CD4-positive, alpha-beta T cell (primary cell): Measurements from ENCODE around the gene SIRT4. TPM values are rescaled to one million over a fixed set of nuclear protein-coding genes. Genes with fewer than 3 reads are reported as not detected.

Source experiments
- ATAC-seq: fragments of 200-7000 bp; cut with Tn5 transposase; one replicate; pipeline ENCODE4 v1.10.0; 2022; ENCODE audit warnings: mild to moderate bottlenecking; ENCODE audit not compliant: poor library complexity
- CTCF ChIA-PET: fragments of 350-600 bp; sonication (Branson Sonifier 250); formaldehyde crosslinking; loops from one replicate; lab custom pipeline; 2021; ENCODE audit warnings: antibody characterized with exemption, inconsistent platforms; lab: Charles Lee
- POLR2A ChIA-PET: fragments of 350-600 bp; sonication (Branson Sonifier 250); formaldehyde crosslinking; loops from one replicate; lab custom pipeline; 2021; ENCODE audit warnings: antibody characterized with exemption, inconsistent platforms; lab: Charles Lee
- DNase-seq, 14 experiments: peaks; one replicate each; pipeline ENCODE4 v3.0.0-alpha.2; 2013 to 2020; ENCODE audit warnings: mixed read lengths in 2 of 14
- H3K27ac ChIP-seq, 2 donors: one replicate each; pipeline versions ENCODE4 v1.5.1 to v1.7.0; 2013; ENCODE audit warnings: low read length in 2 of 2, low read depth in 1 of 2, mild to moderate bottlenecking in 1 of 2
- H3K27me3 ChIP-seq, 2 experiments: 1 replicate in 1 of 2; 2 replicates in 1 of 2; pipeline versions ENCODE4 v1.6.1 to v1.7.0; 2013; ENCODE audit warnings: low read length in 2 of 2, control low read depth in 1 of 2, mild to moderate bottlenecking in 1 of 2, moderate library complexity in 1 of 2; ENCODE audit not compliant: insufficient read depth in 2 of 2, control insufficient read depth in 1 of 2
- H3K36me3 ChIP-seq: one replicate; pipeline ENCODE4 v1.6.1; 2013; ENCODE audit warnings: low read length, control low read depth; ENCODE audit not compliant: insufficient read depth
- H3K4me1 ChIP-seq: one replicate; pipeline ENCODE4 v1.6.1; 2013; ENCODE audit warnings: low read length, control low read depth; ENCODE audit not compliant: insufficient read depth
- H3K4me3 ChIP-seq: one replicate; pipeline ENCODE4 v1.5.1; 2013; ENCODE audit warnings: mild to moderate bottlenecking, low read length, moderate library complexity
- H3K9me3 ChIP-seq, 2 experiments: 1 replicate in 1 of 2; 2 replicates in 1 of 2; pipeline versions ENCODE4 v1.6.1 to v1.7.0; 2013; ENCODE audit warnings: low read length in 2 of 2, mild to moderate bottlenecking in 2 of 2, control low read depth in 1 of 2, moderate library complexity in 1 of 2; ENCODE audit not compliant: control insufficient read depth in 1 of 2, insufficient read depth in 1 of 2
- H3K27ac Mint-ChIP-seq: one replicate; pipeline ENCODE4 v1.8.0; 2020; ENCODE audit warnings: mixed read lengths
- H3K27me3 Mint-ChIP-seq: one replicate; pipeline ENCODE4 v1.8.0; 2021; ENCODE audit warnings: mixed read lengths
- H3K36me3 Mint-ChIP-seq: one replicate; pipeline ENCODE4 v1.8.0; 2021; ENCODE audit warnings: low read depth, mixed read lengths
- H3K4me1 Mint-ChIP-seq: one replicate; pipeline ENCODE4 v1.8.0; 2021; ENCODE audit warnings: low read depth, mixed read lengths
- H3K4me3 Mint-ChIP-seq: one replicate; pipeline ENCODE4 v1.8.0; 2020; ENCODE audit warnings: mild to moderate bottlenecking, mixed read lengths
- H3K9me3 Mint-ChIP-seq: one replicate; pipeline ENCODE4 v1.8.0; 2020; ENCODE audit warnings: mixed read lengths
- intact Hi-C, 2 experiments: fragments of 100-400 bp; cut with DNase I in 1 of 2; cut with micrococcal nuclease in 1 of 2; formaldehyde crosslinking; loops; one replicate each; pipeline versions ENCODE4 v1.15.1 to v1.9.0; 2023 to 2025; cut with DNase I, micrococcal nuclease
- total RNA-seq, 174 experiments: library from RNA in 2 of 174; stranded (reverse) in 2 of 174; gene quantifications; one replicate each; pipeline ENCODE4 v1.2.3 and lab custom pipeline; 2021 to 2026
- TF ChIP-seq, protein P1 (sequence below): fragments of 200-600 bp; IDR thresholded peaks from one replicate; pipeline ENCODE4 v1.8.0; 2022; ENCODE audit warnings: antibody characterized with exemption, mild to moderate bottlenecking

Gene SIRT4
- total RNA-seq, 2 experiments from 2014 or later = 0.59 TPM; not detected in 1

DNA sequence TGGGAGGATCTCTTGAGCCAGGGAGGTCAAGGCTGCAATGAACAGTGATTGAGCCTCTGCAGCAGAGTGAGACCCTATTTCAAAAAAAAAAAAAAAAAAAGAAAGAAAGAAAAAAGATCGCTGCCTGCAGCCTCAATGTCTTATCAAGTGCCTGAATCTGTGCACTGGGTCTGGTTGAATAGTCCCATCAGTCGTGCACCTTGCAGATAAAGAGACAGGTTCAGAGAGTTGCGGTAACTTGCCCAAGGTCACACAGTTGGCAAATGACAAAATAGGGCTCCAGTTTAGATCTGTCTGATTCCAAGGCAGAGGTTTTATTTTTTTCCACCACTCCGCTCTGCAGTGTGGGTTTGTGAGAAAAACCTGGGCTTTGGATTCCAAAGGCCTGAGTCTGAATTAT, 26.1 kb downstream of the SIRT4 start:
- peaks cover 4% of the 10 kb centered on the region for H3K27me3 Mint-ChIP-seq
- H3K4me1 ChIP-seq = peaks cover 12% of the 10 kb centered on the region
- TF ChIP-seq, protein P1, sequence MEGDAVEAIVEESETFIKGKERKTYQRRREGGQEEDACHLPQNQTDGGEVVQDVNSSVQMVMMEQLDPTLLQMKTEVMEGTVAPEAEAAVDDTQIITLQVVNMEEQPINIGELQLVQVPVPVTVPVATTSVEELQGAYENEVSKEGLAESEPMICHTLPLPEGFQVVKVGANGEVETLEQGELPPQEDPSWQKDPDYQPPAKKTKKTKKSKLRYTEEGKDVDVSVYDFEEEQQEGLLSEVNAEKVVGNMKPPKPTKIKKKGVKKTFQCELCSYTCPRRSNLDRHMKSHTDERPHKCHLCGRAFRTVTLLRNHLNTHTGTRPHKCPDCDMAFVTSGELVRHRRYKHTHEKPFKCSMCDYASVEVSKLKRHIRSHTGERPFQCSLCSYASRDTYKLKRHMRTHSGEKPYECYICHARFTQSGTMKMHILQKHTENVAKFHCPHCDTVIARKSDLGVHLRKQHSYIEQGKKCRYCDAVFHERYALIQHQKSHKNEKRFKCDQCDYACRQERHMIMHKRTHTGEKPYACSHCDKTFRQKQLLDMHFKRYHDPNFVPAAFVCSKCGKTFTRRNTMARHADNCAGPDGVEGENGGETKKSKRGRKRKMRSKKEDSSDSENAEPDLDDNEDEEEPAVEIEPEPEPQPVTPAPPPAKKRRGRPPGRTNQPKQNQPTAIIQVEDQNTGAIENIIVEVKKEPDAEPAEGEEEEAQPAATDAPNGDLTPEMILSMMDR = no peak
- H3K36me3 ChIP-seq = no peaks in the 10 kb centered on the region
- no peak overlapping the region for H3K27ac ChIP-seq
- no peak overlapping the region for H3K4me3 ChIP-seq
- H3K9me3 Mint-ChIP-seq = no peaks in the 10 kb centered on the region
- ChIA-PET CTCF (no interaction called here), POLR2A (no interaction called here)
- DNase-seq = no peak
- H3K27ac Mint-ChIP-seq = no peak overlapping the region
- no peaks in the 10 kb centered on the region for H3K9me3 ChIP-seq
- intact Hi-C loops = loop anchor here in 1 of 2 experiments (10.0 kb wide), 3 partner anchors 107 to 387 kb away; partner anchors contain the start of genes CABP1, COX6A1 and UNC119B
- H3K36me3 Mint-ChIP-seq = peaks cover 4% of the 10 kb centered on the region
- ATAC-seq = no peak
- H3K4me3 Mint-ChIP-seq = no peak overlapping the region
- H3K27me3 ChIP-seq = peaks cover 5% of the 10 kb centered on the region in 2 experiments
- H3K4me1 Mint-ChIP-seq = peaks cover 6% of the 10 kb centered on the region

DNA sequence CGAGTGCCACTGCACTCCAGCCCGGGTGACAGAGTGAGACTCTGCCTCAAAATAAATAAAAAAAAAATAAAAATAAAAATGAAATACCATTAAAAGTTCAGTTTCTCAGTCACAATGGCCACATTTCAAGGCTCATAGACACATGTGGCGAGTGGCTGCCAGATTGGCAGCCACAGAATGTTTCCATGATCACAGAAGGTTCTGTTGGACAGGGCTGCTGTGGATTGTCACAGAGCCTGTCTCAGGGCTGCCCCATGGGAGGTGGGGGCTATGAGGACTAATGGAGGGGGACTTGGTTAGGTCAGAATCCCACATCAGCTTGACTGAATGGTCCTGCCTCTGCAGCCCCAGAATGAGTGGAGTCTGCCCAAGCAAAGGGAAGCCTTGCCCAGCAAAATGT, 29.3 kb downstream of the SIRT4 start:
- Mint-ChIP-seq H3K4me3 (no peak overlapping the region), H3K27ac (no peak overlapping the region), H3K4me1 (no peaks in the 10 kb centered on the region), H3K9me3 (no peaks in the 10 kb centered on the region), H3K27me3 (peaks cover 4% of the 10 kb centered on the region), H3K36me3 (no peaks in the 10 kb centered on the region)
- no peaks in the 10 kb centered on the region for H3K36me3 ChIP-seq
- peaks cover 0 to 7% of the 10 kb centered on the region in 2 experiments for H3K9me3 ChIP-seq
- no peak overlapping the region for H3K4me3 ChIP-seq
- POLR2A ChIA-PET = no interaction called here
- ATAC-seq (no peak), DNase-seq (no peak)
- H3K27me3 ChIP-seq = peaks cover 5 to 9% of the 10 kb centered on the region in 2 experiments
- CTCF ChIA-PET = no interaction called here
- intact Hi-C loops = no loop called here
- no peak overlapping the region for H3K27ac ChIP-seq
- TF ChIP-seq, protein P1 = no peak
- no peaks in the 10 kb centered on the region for H3K4me1 ChIP-seq

DNA sequence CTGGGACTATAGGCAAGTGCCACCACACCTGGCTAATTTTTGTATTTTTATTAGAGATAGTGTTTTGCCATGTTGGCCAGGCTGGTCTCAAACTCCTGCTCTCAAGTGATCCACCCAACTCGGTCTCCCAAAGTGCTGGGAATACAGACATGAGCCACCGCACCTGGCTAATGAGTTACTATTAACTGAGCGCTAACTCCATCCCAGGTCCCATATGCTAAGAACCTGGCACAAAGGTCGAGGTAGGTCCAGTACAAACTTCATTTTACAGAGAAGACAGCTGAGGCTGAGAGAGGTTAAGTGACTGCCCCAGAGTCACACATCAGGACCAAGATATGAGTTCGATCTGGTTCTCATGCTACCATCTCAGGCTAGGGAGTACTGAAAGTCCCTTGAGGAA, 29.9 kb downstream of the SIRT4 start:
- intact Hi-C loops = no loop called here
- CTCF ChIA-PET = no interaction called here

More for the DNA sequence above, 29.9 kb downstream of the SIRT4 start:
- Histone ChIP-seq H3K36me3 (no peaks in the 10 kb centered on the region), H3K27me3 (peaks cover 5 to 9% of the 10 kb centered on the region in 2 experiments), H3K4me1 (no peaks in the 10 kb centered on the region), H3K4me3 (no peak overlapping the region), H3K9me3 (peaks cover 0 to 13% of the 10 kb centered on the region in 2 experiments), H3K27ac (no peak overlapping the region)
- Mint-ChIP-seq H3K27ac (no peak overlapping the region), H3K27me3 (peaks cover 4% of the 10 kb centered on the region), H3K4me3 (no peak overlapping the region), H3K36me3 (no peaks in the 10 kb centered on the region), H3K4me1 (no peaks in the 10 kb centered on the region), H3K9me3 (no peaks in the 10 kb centered on the region)
- no peak for DNase-seq
- no peak for ATAC-seq
- TF ChIP-seq, protein P1 = no peak
- POLR2A ChIA-PET = no interaction called here
